Endothelial cell of umbilical vein (primary cell): Measurements from ENCODE around the gene USP51. TPM values are rescaled to one million over a fixed set of nuclear protein-coding genes. Genes with fewer than 3 reads are reported as not detected.
"Not testable (repeated sequence)": the region's sequence is repeated elsewhere in the genome, so short reads cannot be mapped to it uniquely, and the experiment has no call there.

ENCODE experiments used
- BruUV-seq: library from RNA; stranded (reverse); fragments of 400-500 nt; replicated peaks from 2 replicates; lab custom pipeline; 2021; lab: Mats Ljungman, UMichigan
- CTCF ChIA-PET: fragments of 300-600, 350-600 bp; sonication (Branson Sonifier 250); formaldehyde crosslinking; loops from one replicate; lab custom pipeline; 2021; ENCODE audit warnings: antibody characterized with exemption, inconsistent platforms; lab: Charles Lee
- POLR2A ChIA-PET: fragments of 300-600, 350-600 bp; sonication (Branson Sonifier 250); formaldehyde crosslinking; loops from one replicate; lab custom pipeline; 2021; ENCODE audit warnings: antibody characterized with exemption, inconsistent platforms; lab: Charles Lee
- DNase-seq: peaks from one replicate; pipeline ENCODE4 v3.0.0-alpha.2; 2011; ENCODE audit warnings: low read depth, low spot score
- FAIRE-seq: peaks from 2 replicates; lab custom pipeline; 2011; peaks lifted over from hg19 to GRCh38; lab: Jason Lieb, UNC
- H2AFZ ChIP-seq: 2 replicates; pipeline ENCODE4 v1.6.0; 2012; ENCODE audit warnings: low read depth, low read length, control low read depth, inconsistent platforms
- H3K27ac ChIP-seq: 2 replicates; pipeline ENCODE4 v1.5.1; 2011; ENCODE audit warnings: low read depth, mild to moderate bottlenecking, control low read depth, low read length, moderate library complexity; ENCODE audit not compliant: insufficient read depth
- H3K27me3 ChIP-seq, 2 experiments: 2 replicates each; pipeline versions ENCODE4 v1.6.0 to v1.6.1; 2011; ENCODE audit warnings: low read length in 2 of 2, mixed read lengths in 1 of 2; ENCODE audit not compliant: control insufficient read depth in 2 of 2, insufficient read depth in 2 of 2
- H3K36me3 ChIP-seq, 2 experiments: 2 replicates in 1 of 2; 3 replicates in 1 of 2; pipeline ENCODE4 v1.5.1; 2011; ENCODE audit warnings: low read length in 2 of 2, mild to moderate bottlenecking in 1 of 2, moderate library complexity in 1 of 2; ENCODE audit not compliant: control insufficient read depth in 2 of 2, insufficient read depth in 2 of 2; ENCODE audit errors: extremely low read depth in 1 of 2
- H3K4me1 ChIP-seq: 3 replicates; pipeline ENCODE4 v1.5.1; 2011; ENCODE audit warnings: mild to moderate bottlenecking, low read length; ENCODE audit not compliant: control insufficient read depth, insufficient read depth; ENCODE audit errors: extremely low read depth
- H3K4me2 ChIP-seq: 2 replicates; pipeline ENCODE4 v1.6.1; 2011; ENCODE audit warnings: low read length, control low read depth, mixed read lengths; ENCODE audit not compliant: insufficient read depth
- H3K4me3 ChIP-seq, 3 experiments: fragments of 200-600 bp in 1 of 3; sonication (generic), shearing (Covaris generic) in 1 of 3; replicated peaks in 1 of 3; 2 replicates each; pipeline ENCODE4 v1.5.1; 2011 to 2016; ENCODE audit warnings: control low read depth in 3 of 3, low read length in 3 of 3, mild to moderate bottlenecking in 2 of 3, inconsistent platforms in 1 of 3, low read depth in 1 of 3, moderate library complexity in 1 of 3; ENCODE audit not compliant: insufficient read depth in 1 of 3
- H3K79me2 ChIP-seq: 2 replicates; pipeline ENCODE4 v1.6.0; 2012; ENCODE audit warnings: low read length, inconsistent platforms; ENCODE audit not compliant: control insufficient read depth, insufficient read depth
- H3K9ac ChIP-seq: replicated peaks from 2 replicates; pipeline ENCODE3; 2011; ENCODE audit warnings: low read length, control low read depth; ENCODE audit not compliant: insufficient read depth; ENCODE audit errors: extremely low read depth
- H3K9me1 ChIP-seq: replicated peaks from 3 replicates; pipeline ENCODE4 v1.6.0; 2011; ENCODE audit warnings: mild to moderate bottlenecking, low read length; ENCODE audit not compliant: control insufficient read depth, insufficient read depth; ENCODE audit errors: extremely low read depth
- H3K9me3 ChIP-seq: replicated peaks from 2 replicates; pipeline ENCODE4 v1.5.1; 2012; ENCODE audit warnings: low read length, inconsistent platforms; ENCODE audit not compliant: control insufficient read depth, insufficient read depth
- H4K20me1 ChIP-seq: replicated peaks from 2 replicates; pipeline ENCODE3; 2011; ENCODE audit warnings: mild to moderate bottlenecking, low read length; ENCODE audit not compliant: control insufficient read depth, insufficient read depth; ENCODE audit errors: extremely low read depth
- dilution Hi-C: fragments of 300-500 bp; cut with MboI; formaldehyde crosslinking; loops from one replicate; pipeline ENCODE4 v1.15.0; 2019; ENCODE audit warnings: low sequenced_read_pairs; ENCODE audit not compliant: extremely low pct_ligation_motif_present
- intact Hi-C: fragments of 100-400 bp; cut with micrococcal nuclease; formaldehyde crosslinking; loops from one replicate; pipeline ENCODE4 v1.10.0; 2022
- polyA plus RNA-seq, 4 experiments: library from polyadenylated mRNA; depleted of rRNA in 3 of 4; stranded (reverse) in 3 of 4; unstranded in 1 of 4; fragments of >200 nt; gene quantifications; 2 replicates each; pipeline versions ENCODE4 v1.2.1 to v1.2.3, GENCODE V29; 2011 to 2012; ENCODE audit warnings: missing spikeins in 1 of 4
- total RNA-seq: library from RNA; stranded (reverse); gene quantifications from 2 replicates; pipeline ENCODE4 v1.2.3, GENCODE V29; 2021

Gene USP51
- total and polyA plus RNA-seq, 2 donors (not counting 3 experiments of a cell fraction or from before 2014, with no cell fraction given) = 0.77 to 0.86 TPM

GRCh38 chrX:55465108-55465507 is 24.5 kb downstream of the USP51 start:
- POLR2A ChIA-PET, H3K9ac ChIP-seq, dilution Hi-C loops, H3K4me2 ChIP-seq, DNase-seq, H4K20me1 ChIP-seq, H3K4me3 ChIP-seq, H3K27ac ChIP-seq, BruUV-seq, H3K27me3 ChIP-seq, CTCF ChIA-PET, H3K9me3 ChIP-seq, H3K36me3 ChIP-seq, H3K9me1 ChIP-seq, H3K79me2 ChIP-seq, H2AFZ ChIP-seq, intact Hi-C loops, H3K4me1 ChIP-seq: not testable (repeated sequence)
- peak; percentile 63 for FAIRE-seq

- DNase-seq, POLR2A ChIA-PET, H3K27ac ChIP-seq, dilution Hi-C loops, H3K79me2 ChIP-seq, H3K9ac ChIP-seq, H3K36me3 ChIP-seq, H3K9me3 ChIP-seq, CTCF ChIA-PET, H3K4me3 ChIP-seq, H3K4me2 ChIP-seq, intact Hi-C loops, BruUV-seq, H4K20me1 ChIP-seq, H2AFZ ChIP-seq, H3K27me3 ChIP-seq, H3K4me1 ChIP-seq, H3K9me1 ChIP-seq: not testable (repeated sequence)
- FAIRE-seq = peak; percentile 83
Measured at GRCh38 chrX:55464050-55464449, 25.6 kb downstream of the USP51 start.

- FAIRE-seq, H3K27ac ChIP-seq, BruUV-seq, H3K36me3 ChIP-seq, dilution Hi-C loops, H3K9ac ChIP-seq, intact Hi-C loops, H3K27me3 ChIP-seq, H3K4me1 ChIP-seq, H3K4me3 ChIP-seq, H3K9me3 ChIP-seq, H2AFZ ChIP-seq, H3K79me2 ChIP-seq, CTCF ChIA-PET, POLR2A ChIA-PET, H3K9me1 ChIP-seq, H4K20me1 ChIP-seq, H3K4me2 ChIP-seq, DNase-seq: not testable (repeated sequence)
Measured at GRCh38 chrX:55459926-55460325, 29.7 kb downstream of the USP51 start.

- H3K4me3 ChIP-seq, H3K4me1 ChIP-seq, H3K36me3 ChIP-seq, POLR2A ChIA-PET, DNase-seq, FAIRE-seq, H2AFZ ChIP-seq, H3K9ac ChIP-seq, H3K27ac ChIP-seq, H3K4me2 ChIP-seq, H3K9me1 ChIP-seq, H3K79me2 ChIP-seq, dilution Hi-C loops, H3K27me3 ChIP-seq, H4K20me1 ChIP-seq, intact Hi-C loops, CTCF ChIA-PET, H3K9me3 ChIP-seq, BruUV-seq: not testable (repeated sequence)
Measured at GRCh38 chrX:55459426-55459825, 30.2 kb downstream of the USP51 start.
